Umbilical cord (tissue), 2 donors: ENCODE results near the gene SLAMF8. TPM values are rescaled to one million over a fixed set of nuclear protein-coding genes. Genes with fewer than 3 reads are reported as not detected.

ENCODE experiments used
- DNase-seq: peaks from one replicate; pipeline ENCODE4 v3.0.0-alpha.2; 2015; ENCODE audit warnings: low spot score
- total RNA-seq: library from RNA; depleted of rRNA; stranded (reverse); fragments of >200 nt; gene quantifications from one replicate; pipeline ENCODE4 v1.2.3, GENCODE V29; 2014; ENCODE audit warnings: low replicate concordance; ENCODE audit not compliant: insufficient read depth

Gene SLAMF8
- total RNA-seq, 1 donor from 2014 or later, result 4.3 TPM

DNA sequence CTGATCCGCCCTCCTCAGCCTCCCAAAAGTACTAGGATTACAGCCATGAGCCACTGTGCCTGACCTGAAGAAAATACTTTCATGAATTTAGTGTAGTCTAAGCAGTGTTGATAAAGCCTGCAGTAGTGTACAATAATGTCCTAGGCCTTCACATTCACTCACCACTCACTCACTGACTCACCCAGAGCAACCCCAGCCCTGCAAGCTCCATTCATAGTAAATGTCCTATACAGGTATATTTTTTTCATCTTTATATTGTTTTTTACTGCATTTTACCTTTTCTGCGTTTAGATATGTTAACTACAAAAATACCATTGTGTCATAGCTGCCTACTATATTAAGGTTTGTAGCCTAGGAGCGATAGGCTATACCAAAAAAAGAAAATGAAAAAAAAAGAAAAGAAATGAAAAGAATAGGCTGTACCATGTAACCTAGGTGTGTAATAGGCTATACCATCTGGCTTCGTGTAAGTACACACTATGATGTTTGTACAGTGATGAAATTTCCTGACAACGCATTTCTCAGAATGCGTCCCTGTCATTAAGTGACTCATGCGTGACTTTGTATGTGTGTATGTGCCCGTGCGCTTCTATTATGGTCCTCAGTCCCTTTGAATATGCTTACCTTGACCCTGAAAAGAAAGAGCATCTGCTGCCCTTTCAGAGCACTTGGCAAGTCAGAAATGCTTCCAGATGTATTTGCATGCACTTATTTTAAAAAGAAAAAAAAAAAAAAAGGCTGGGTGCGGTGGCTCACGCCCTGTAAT lies 9.2 kb upstream of the SLAMF8 start:
- DNase-seq, result no peak

DNA sequence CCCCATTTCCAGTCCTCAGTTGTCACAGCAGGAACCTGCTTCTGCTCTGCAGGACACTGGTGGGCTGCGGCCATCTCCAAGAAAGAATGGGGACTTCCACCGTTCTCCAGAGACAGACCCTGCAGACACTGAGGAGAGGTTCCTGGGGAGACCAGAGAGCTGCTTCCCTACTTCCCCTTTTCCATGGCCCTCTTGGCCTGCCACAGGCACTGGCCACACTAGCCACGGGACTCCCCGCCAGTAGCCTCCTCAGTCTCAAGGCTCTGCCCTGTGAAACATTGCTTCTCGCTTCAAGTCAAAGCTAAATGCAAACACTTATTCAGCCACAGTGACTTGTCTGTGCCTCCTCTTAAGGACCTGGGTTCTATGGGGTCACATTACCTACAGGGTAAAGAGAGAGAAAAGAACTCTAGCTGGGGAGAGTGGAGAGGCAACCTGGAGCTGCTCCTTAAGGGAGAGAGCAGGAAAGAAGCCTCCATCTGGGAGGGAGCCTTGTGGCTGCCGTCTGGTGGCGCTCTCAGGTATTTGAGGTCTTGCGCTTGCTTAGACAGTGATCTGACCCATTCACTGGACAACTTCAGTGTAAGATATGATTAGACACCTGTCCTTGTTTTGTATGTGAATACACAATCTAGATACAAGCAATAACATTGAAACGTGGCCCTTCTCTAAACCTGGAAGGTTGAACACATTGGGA lies 5.4 kb upstream of the SLAMF8 start:
- peak; percentile 56 for DNase-seq

DNA sequence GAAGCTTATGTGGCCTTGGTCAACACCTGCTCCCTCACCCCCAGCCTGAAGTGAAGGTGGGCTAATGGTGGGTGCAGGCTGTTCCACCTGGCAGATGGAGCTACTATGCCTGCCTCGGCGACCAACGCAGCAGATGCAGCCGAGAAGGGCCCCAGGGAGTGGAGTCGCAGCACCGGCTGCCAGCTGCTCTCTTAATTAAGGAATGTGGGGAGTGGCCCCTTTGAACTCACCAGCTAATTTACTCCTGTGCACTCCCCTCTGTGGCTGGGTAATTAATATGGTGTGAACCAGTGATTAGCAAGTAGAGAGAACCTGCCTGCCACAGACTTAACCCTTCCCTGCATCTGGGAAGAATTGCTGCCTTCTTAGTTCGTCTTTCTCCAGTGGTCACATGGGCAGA lies 3.3 kb upstream of the SLAMF8 start:
- no peak for DNase-seq

DNA sequence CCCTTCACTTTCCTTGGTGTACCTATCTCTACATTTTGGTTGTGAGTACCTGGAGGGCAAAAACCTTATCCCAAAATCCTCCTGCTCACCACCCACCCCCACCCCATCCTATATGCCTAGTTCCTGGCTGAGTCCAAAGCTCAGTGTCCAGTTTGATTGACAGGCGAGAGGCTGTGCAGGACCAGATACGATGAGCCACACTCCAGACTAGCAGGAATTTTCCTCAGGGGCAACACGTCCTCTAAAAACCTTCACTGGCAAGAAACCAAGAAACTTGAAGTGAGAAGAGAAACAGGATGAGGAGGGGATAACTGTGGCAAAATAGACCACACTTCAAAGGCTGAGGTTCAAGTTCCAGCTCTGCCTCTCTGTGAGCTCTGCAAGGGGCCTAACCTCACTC lies 1.1 kb upstream of the SLAMF8 start:
- peak; percentile 54 for DNase-seq

DNA sequence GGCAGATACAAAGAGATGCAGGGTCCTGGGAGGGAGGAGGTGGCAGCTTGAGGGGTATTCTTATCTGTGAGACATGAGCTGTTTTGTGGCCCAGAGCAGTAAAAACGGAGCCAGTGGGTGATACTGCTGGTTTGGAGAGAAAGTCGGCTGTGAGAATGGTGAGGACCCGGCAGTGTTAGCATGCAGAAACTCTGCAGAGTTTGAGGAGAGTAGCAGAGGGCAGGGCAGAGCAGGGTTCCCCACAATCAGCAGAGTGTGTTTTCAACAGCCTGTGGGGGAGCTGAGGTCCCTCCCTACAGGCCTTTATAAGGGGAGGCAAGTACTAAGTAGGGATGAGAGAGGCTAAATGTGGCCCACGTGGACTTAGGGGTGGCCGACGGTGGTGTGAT lies 423 bp downstream of the SLAMF8 start:
- no peak for DNase-seq

DNA sequence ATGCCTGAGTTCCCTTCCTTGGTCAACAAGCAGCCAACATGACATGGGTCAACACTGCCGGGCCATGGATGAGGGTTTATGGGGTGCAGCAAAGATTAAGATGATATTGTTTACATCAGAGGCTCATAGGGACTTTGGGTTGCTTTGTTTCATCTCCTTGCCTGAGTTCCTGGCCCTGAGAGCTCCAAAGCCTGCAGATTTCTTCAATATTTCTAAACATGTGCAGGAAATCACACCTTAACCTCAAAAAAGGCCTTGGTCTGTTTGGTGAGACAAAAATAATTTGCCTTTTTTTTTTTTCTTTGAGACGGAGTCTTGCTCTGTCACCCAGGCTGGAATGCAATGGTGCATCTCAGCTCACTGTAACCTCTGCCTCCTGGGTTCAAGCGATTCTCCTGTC lies 876 bp downstream of the SLAMF8 start:
- DNase-seq, result no peak

DNA sequence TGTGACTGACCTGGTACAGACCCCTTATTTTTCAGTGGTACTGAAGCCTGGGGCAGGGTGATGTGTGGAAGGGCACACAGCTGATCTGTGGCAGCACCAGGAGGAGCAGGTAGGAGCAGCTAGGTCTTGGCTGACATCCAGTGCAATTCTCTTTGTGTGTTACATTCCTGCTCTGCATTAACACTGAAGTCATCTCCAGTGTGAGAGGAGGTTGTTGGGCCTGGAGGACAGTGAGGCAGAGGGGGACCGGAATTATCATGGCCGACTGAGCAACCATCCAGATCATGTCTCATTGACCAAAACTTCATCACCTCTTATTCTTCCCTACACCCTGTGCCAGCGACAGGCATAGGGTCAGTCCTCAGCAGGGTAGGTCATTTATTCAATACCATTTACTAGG lies 1.5 kb downstream of the SLAMF8 start:
- no peak for DNase-seq

DNA sequence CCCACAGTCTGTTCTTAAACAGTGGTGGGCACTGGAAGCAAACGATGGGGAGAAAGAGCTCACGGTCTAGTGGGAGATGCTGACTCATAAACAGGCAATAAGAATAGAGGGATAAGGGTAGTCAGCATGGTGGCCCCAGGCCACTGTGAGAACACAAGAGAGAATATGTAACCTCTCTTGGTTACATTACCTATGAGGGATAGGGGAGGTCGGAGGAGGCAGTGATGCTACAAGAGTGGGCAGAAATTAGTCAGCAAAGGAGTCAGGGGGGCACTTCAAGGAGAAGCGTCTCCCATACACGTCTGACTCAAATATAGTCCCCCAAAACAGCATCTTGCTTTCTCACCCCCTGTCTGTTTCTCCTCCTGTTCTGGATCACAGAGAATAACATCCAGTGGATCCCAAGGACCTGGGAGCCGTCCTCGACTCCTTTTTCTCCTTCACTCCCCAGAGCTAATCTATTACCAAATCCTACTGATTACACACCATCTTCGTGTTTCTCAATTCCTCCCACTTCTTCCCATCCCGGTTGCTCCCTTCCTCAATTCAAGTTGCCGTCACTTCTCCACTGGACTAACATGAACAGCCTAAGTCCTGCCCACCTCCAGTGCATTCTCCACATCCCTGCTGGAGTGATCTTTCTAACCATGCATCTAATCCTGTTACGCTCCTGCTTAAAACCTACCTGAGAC lies 2.1 kb downstream of the SLAMF8 start:
- no peak for DNase-seq

DNA sequence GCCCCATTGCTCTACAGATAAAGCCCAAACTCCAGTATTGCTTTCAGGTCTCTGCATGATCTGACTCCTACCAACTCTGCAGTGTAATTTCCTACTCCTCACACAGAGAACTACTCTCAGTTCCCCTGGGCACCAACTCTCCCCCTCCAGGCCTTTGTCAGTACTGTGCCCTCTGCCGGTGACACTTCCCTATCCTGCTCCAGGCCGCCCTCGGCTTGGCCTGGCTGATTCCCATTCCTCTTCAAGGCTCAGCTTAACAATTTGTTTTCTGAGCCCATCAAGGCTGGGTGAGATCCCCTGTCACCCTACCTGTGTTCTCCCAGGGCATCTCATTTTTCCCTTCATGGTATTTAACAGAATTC lies 2.6 kb downstream of the SLAMF8 start:
- DNase-seq, result no peak

DNA sequence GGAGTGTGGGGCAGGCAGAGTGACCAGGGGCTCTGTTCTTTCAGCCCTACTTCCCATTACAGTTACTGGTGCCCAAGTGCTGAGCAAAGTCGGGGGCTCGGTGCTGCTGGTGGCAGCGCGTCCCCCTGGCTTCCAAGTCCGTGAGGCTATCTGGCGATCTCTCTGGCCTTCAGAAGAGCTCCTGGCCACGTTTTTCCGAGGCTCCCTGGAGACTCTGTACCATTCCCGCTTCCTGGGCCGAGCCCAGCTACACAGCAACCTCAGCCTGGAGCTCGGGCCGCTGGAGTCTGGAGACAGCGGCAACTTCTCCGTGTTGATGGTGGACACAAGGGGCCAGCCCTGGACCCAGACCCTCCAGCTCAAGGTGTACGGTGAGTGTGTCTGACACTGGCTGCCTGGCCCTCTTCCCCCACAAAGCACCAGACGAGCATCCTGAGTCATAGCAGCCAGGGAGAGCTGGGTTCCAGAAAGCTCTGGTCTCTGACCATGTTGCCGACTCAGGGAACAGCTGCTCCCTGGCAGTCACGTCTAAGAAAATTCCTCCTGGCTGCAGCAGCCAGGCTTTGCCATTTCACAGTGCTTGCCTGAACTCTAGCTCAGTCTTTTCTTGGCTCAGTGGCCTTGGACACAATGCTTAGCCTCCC lies 3.3 kb downstream of the SLAMF8 start:
- peak; percentile 63 for DNase-seq

DNA sequence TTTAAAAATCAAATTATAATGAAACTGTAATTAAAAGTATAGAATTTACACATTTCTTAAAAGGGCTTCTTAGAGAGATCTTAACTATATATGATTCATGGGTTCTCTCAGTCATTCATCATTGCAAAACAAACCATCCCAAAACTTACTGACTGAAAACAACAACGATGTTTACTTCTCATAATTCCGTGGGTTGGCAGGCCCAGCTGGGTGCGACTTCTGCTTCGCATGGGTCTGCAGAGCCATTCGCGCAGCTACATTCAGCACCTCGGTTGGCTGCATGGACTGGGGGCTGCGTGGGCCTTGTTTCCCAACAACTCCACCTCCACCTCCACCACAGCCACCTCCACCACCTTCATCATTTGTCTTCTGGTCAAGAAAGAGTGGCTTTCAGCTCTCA lies 4.0 kb downstream of the SLAMF8 start:
- DNase-seq, result no peak

DNA sequence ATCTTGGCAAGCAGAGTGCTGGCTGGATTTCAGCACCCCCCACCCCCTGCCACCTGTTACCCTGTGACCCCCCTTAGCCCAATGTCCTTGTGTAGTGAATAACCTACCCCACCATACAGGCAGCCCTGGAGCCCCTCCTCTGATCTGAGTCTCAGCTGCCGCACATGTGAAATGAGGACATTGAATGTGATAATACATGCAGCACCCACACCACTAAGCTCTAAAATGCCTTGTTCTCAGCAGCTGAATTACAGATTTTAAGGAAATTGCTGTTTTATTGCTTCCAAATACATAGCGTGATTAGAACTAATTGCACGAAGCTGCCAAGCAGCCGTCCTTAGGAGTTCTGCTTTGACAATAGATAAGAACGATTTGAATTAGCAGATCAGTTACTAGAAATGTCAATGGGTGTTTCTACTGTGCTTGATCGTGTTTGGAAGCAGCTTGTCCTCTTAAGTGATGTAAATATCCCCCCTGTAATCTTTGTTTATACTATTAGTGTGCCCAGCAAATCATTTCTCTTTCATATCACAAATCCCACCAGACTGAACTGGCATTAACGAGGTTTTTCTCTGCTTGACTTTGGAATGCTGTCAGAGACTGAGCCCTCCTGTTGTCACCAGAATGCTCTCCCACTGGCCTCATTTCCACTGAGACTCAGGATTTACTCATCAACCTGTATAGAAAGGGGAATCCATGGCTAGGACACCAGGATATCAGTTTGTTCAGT lies 4.9 kb downstream of the SLAMF8 start:
- DNase-seq, result peak; percentile 33

DNA sequence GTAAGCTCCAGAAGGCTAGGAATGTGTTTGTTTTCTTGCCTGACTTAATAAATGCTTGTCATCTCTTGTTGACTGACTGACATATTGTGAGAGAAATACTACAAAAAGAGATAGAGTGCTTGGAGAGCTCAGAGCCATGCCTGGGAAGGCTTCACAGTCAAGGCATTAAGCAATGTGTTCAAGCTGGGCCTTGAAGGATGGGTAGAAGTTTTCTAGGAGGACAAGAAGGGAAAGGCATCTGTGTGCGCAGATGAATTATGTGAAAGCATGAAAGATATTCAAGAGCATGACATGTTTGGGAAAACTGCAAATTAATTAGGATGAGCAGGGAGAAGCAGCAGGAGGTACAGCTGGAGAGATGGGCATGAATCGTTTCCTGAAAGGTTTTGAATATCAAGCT lies 5.6 kb downstream of the SLAMF8 start:
- DNase-seq, result no peak

DNA sequence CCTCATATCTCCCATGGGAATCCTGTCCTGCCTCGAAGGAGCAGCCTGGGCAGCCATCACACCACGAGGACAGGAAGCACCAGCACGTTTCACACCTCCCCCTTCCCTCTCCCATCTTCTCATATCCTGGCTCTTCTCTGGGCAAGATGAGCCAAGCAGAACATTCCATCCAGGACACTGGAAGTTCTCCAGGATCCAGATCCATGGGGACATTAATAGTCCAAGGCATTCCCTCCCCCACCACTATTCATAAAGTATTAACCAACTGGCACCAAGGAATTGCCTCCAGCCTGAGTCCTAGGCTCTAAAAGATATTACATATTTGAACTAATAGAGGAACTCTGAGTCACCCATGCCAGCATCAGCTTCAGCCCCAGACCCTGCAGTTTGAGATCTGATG lies 8.7 kb downstream of the SLAMF8 start:
- no peak for DNase-seq

DNA sequence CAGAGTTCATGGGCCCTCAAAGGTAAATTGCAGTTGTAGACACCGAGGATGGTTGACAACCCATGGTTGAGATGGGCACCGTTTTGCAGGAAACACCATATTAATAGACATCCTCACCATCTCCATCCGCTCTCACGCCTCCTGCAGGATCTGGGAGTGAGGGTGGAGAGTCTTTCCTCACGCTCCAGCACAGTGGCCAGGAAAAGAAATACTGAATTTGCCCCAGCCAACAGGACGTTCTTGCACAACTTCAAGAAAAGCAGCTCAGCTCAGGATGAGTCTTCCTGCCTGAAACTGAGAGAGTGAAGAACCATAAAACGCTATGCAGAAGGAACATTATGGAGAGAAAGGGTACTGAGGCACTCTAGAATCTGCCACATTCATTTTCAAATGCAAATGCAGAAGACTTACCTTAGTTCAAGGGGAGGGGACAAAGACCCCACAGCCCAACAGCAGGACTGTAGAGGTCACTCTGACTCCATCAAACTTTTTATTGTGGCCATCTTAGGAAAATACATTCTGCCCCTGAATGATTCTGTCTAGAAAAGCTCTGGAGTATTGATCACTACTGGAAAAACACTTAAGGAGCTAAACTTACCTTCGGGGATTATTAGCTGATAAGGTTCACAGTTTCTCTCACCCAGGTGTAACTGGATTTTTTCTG lies 9.3 kb downstream of the SLAMF8 start:
- DNase-seq, result no peak

DNA sequence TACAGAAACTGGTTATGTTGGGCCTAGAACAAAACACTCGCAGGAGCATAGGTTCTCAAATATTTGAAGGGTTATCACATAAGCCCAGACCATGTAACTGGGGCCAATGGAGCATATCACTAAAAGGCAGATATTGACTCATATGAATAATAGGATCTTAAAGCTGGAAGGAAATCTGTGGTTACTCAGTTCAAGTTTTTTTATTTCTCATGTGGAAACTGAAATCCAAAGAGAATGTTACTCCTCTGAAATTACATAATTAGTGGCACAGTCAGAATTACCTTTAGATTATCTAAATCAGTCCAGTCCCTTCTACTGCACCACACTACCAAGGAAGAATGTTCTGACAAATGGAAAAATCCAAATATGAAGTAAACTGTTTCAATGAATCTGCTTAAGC lies 12.0 kb downstream of the SLAMF8 start:
- DNase-seq, result no peak

DNA sequence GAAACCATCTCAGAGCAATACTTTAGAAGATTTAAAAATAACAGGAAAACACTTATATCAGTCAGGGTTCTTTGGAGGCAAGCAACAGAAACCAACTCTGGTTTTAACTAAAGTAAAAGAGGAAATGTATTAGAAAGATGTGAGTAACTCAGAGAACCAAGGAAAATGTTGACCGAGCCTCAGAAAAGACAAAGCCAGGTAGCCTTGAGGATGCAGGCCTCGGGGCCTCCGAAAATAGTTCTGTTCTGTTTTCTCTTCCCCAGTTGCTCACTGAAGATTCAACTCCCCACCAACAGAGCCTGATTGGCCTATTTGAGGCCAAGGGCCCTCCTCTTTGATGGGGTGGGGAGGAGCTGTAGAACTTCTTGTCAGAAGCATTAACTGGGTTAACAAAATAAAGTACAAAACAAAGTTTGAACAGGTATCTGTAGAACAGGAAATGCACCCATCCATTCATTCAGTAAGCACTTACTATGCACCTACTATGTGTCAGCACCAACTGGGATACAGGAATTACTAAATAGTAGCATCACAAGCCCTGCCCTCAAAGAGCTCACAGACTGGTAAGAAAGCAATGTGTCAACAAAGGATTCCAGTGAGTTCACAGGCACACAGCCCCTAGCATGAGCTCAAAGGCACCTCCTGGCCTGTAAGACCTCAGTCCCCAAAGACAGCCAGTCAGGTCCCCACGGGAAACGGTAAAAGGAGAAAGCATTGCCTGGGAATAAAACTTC lies 12.6 kb downstream of the SLAMF8 start:
- DNase-seq, result no peak

DNA sequence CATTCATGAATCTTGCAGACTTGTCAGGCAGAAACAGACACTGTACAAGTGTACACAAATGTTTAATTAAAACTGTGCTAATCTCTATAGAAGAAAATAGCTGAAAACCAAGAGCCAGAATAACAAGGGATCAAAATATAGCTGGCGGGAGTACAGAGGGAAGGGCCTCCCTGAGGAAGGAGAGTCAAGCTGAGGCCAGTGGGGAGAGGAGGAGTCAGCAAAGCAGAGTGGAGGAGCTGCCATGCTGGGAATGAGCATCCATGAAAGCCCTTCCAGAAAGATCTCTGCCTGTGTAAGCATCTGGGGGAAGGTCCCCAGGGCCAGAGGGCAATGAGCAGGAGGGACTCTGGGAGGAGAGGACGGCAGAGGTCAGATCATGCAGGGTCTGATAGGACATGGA lies 15.1 kb downstream of the SLAMF8 start:
- peak; percentile 66 for DNase-seq

DNA sequence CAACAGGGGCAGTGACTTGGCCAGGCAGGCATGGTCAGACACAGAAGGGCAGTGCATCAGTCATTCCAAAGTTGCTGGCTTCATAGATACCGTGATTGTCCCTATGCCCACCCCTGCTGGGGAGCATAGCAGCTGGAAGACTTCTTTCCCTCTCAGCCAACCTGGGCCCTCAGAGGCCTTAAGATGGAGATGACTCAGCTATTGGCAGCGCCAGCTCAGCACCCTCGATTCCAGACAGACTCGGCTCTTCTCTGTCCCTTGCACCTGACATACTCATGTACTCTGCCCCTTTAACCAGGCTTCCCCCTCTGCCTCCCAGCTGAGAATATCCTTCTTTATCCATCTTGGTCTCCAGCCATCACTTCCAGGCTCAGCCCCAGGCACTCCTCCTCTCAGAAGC lies 16.8 kb downstream of the SLAMF8 start:
- peak; percentile 48 for DNase-seq
